ENCODE measurements around the gene PARP1. TPM values are rescaled to one million over a fixed set of nuclear protein-coding genes. Genes with fewer than 3 reads are reported as not detected.

Gene PARP1
- total RNA-seq, 2 experiments from 2014 or later = 237 to 242 TPM

DNA sequence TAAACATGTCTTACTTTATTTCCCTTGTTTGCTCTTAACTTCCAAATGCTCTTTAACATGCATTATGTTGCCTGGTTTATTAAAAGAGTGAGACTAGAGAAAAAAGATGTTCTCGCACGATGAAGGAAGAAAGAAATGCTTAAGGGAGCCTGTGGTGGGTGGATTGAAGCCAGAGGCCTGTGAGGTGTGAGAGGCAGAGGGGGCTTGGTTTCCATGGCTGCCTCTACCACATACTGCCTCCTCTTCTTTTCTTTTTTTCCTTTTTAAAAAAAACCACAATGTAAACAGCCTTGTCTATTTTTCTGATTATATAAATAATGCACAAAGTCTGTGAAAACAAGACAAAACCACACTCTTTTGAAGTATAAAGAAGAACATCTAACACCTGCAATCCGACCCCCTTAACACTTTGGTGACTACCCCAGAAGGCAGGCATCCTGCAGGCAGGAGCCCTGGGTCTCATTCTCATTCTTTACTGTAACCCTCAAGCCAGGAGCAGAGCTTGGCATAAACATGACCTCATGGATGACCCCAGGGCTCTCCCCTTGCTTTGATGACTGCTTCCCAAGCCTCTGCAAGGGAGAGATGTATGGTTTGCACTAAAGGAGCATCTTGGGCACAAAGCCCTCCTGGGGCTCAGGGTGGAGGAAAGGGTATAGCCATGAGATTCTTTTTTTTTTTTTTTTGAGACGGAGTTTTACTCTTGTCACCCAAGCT is 10.1 kb upstream of the PARP1 start:
- ChIA-PET CTCF (interaction anchor here (0.7 kb wide), 1 partner anchor 10 kb away, joined by 5 read pairs; the partner anchor contains the start of gene PARP1), POLR2A (no interaction called here)
- Mint-ChIP-seq H3K4me3 (no peak overlapping the region), H3K27me3 (no peaks in the 10 kb centered on the region), H3K9me3 (ENCODE audit: low read depth) (no peaks in the 10 kb centered on the region), H3K27ac (no peak overlapping the region), H3K4me1 (peaks cover 3% of the 10 kb centered on the region), H3K36me3 (ENCODE audit: low read depth) (no peaks in the 10 kb centered on the region)
- DNase-seq (no peak), ATAC-seq (no peak)
- intact Hi-C loops (cut with DNase I, micrococcal nuclease) = no loop called here

GRCh38 chr1:226417350-226417749 is 9.5 kb upstream of the PARP1 start:
- CTCF ChIA-PET = interaction anchor here (0.7 to 2.0 kb wide), 3 partner anchors 10 to 252 kb away, joined by 3 to 13 read pairs (median 3); partner anchors contain the start of gene PARP1
- H3K4me3 Mint-ChIP-seq = no peak overlapping the region
- H3K9me3 Mint-ChIP-seq (ENCODE audit: low read depth) = no peaks in the 10 kb centered on the region
- ATAC-seq (no peak), DNase-seq (no peak)
- H3K27me3 Mint-ChIP-seq = no peaks in the 10 kb centered on the region
- H3K27ac Mint-ChIP-seq = no peak overlapping the region
- intact Hi-C loops (cut with DNase I, micrococcal nuclease) = no loop called here
- POLR2A ChIA-PET = interaction anchor here (0.5 kb wide), 1 partner anchor 118 kb away, joined by 10 read pairs; no protein-coding TSS in a partner anchor
- H3K36me3 Mint-ChIP-seq (ENCODE audit: low read depth) = no peaks in the 10 kb centered on the region
- peaks cover 3% of the 10 kb centered on the region for H3K4me1 Mint-ChIP-seq

GRCh38 chr1:226414098-226414698 is 6.3 kb upstream of the PARP1 start:
- no peak for DNase-seq
- Mint-ChIP-seq H3K36me3 (ENCODE audit: low read depth) (no peaks in the 10 kb centered on the region), H3K9me3 (ENCODE audit: low read depth) (no peaks in the 10 kb centered on the region), H3K4me1 (peaks cover 3% of the 10 kb centered on the region), H3K27me3 (no peaks in the 10 kb centered on the region), H3K27ac (no peak overlapping the region), H3K4me3 (no peak overlapping the region)
- intact Hi-C loops (cut with DNase I, micrococcal nuclease) = no loop called here
- POLR2A ChIA-PET = no interaction called here
- CTCF ChIA-PET = no interaction called here
- ATAC-seq = no peak

DNA sequence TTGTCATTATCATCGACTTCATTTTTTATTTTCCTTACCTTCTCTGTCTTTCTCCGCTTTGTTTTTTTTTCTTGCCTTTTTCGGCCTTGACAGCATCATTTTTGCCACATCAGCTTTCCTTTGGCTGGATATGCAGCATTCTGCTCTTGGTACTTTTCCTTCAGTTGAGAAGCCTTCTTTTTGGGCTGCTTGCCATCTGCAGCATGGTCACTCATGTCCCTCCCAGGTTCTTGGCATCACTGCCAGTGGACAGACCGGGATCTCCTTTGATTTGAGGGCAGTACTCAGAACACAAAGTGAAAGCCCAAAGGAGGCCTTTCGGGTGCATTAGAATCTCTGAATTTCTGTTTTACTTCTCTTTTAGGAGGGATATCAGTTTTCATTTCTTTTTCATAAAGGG is 3.7 kb upstream of the PARP1 start:
- no peak overlapping the region for H3K27ac Mint-ChIP-seq
- DNase-seq (no peak), ATAC-seq (no peak)
- intact Hi-C loops (cut with DNase I, micrococcal nuclease) = no loop called here
- H3K9me3 Mint-ChIP-seq (ENCODE audit: low read depth) = no peaks in the 10 kb centered on the region
- no peak overlapping the region for H3K4me3 Mint-ChIP-seq
- ChIA-PET POLR2A (no interaction called here), CTCF (no interaction called here)
- H3K27me3 Mint-ChIP-seq = no peaks in the 10 kb centered on the region
- peaks cover 8% of the 10 kb centered on the region for H3K4me1 Mint-ChIP-seq
- H3K36me3 Mint-ChIP-seq (ENCODE audit: low read depth) = peaks cover 2% of the 10 kb centered on the region

- CTCF ChIA-PET = no interaction called here
- DNase-seq (no peak), ATAC-seq (no peak)
- Mint-ChIP-seq H3K9me3 (ENCODE audit: low read depth) (no peaks in the 10 kb centered on the region), H3K27ac (no peak overlapping the region), H3K27me3 (no peaks in the 10 kb centered on the region), H3K36me3 (ENCODE audit: low read depth) (peaks cover 7% of the 10 kb centered on the region), H3K4me1 (peaks cover 13% of the 10 kb centered on the region), H3K4me3 (no peak overlapping the region)
- POLR2A ChIA-PET = no interaction called here
- intact Hi-C loops (cut with DNase I, micrococcal nuclease) = no loop called here
These were observed 3.1 kb upstream of the PARP1 start for GRCh38 chr1:226410958-226411357.

GRCh38 chr1:226409392-226409791 is 1.5 kb upstream of the PARP1 start:
- DNase-seq (no peak), ATAC-seq (no peak)
- Mint-ChIP-seq H3K9me3 (ENCODE audit: low read depth) (no peaks in the 10 kb centered on the region), H3K4me3 (no peak overlapping the region), H3K4me1 (peaks cover 28% of the 10 kb centered on the region), H3K27me3 (no peaks in the 10 kb centered on the region), H3K36me3 (ENCODE audit: low read depth) (peaks cover 10% of the 10 kb centered on the region), H3K27ac (no peak overlapping the region)
- intact Hi-C loops (cut with DNase I, micrococcal nuclease) = loop anchor here (5.0 to 10.0 kb wide), 8 partner anchors 222 to 1755 kb away; partner anchors contain the start of genes ACBD3 (in 1 of the 2), C1orf35 (in 1 of the 2), H3-3A (in 1 of the 2) and IBA57 (in 1 of the 2)
- ChIA-PET POLR2A (no interaction called here), CTCF (interaction anchor here (0.7 to 3.2 kb wide), 5 partner anchors 7 to 99 kb away, joined by 3 to 17 read pairs (median 10); no protein-coding TSS in a partner anchor)

DNA sequence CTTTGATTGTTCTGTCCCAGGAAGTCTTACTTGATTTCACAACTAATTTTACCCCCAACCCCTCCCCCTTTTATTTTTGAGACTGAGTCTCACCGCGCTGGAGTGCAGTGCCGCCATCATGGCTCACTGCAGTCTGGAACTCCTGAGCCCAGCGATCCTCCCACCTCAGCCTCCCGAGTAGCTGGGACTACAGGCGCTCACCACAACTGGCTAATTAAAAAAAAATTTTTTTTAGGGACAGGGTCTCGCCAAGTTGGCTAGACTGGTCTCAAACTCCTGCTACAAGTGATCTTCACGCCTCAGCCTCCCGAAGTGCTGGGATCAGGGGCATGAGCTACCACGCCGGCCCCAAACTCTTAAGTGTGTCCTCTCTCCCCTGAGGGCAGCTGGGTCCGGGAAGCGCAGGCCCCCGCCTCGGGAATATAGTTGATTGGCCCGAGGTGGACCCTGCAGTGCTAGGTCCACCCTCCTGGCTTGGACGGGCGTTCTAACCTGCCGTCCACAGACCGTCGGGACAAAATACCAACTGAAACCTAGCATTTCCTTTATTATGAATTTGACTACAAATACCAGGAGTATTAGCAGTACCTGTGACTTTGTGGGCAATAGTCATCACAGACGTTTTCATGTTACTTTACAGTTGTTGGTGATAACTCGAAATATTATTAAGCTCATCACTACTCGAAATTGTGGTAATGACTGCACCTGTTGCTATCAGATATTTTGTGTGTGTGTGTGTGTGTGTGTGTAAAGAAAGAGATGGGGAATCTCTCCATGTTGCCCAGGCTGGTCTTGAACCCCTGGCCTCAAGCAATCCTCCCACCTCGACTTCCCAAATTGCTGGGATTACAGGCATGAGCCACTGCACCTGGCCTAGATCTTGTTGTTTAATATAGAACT is 642 bp upstream of the PARP1 start:
- intact Hi-C loops (cut with DNase I, micrococcal nuclease) = loop anchor here (1.0 to 10.0 kb wide), 11 partner anchors 17 to 1756 kb away; partner anchors contain the start of genes ACBD3 (in 1 of the 2), C1orf35 (in 1 of the 2), COQ8A (in 1 of the 2) and H3-3A (in 1 of the 2)
- Mint-ChIP-seq H3K27ac (peak overlapping the region; percentile 83), H3K9me3 (ENCODE audit: low read depth) (no peaks in the 10 kb centered on the region), H3K36me3 (ENCODE audit: low read depth) (peaks cover 10% of the 10 kb centered on the region), H3K27me3 (no peaks in the 10 kb centered on the region), H3K4me1 (peaks cover 36% of the 10 kb centered on the region), H3K4me3 (peak overlapping the region; percentile 88)
- CTCF ChIA-PET = interaction anchor here (0.6 to 3.2 kb wide), 24 partner anchors 8 to 388 kb away, joined by 3 to 18 read pairs (median 4); partner anchors contain the start of genes ACBD3 and LIN9
- POLR2A ChIA-PET = interaction anchor here (0.6 to 1.3 kb wide), 7 partner anchors 17 to 1155 kb away, joined by 3 to 7 read pairs (median 3); partner anchors contain the start of genes LIN9 and ZNF678
- ATAC-seq = no peak
- no peak for DNase-seq

- ChIA-PET POLR2A (interaction anchor here (0.6 kb wide), 1 partner anchor 1421 kb away, joined by 5 read pairs; no protein-coding TSS in a partner anchor), CTCF (interaction anchor here (0.6 to 3.2 kb wide), 17 partner anchors 9 to 794 kb away, joined by 3 to 18 read pairs (median 4); partner anchors contain the start of gene LIN9)
- intact Hi-C loops (cut with DNase I, micrococcal nuclease) = loop anchor here (2.0 to 10.0 kb wide), 11 partner anchors 38 to 1758 kb away; partner anchors contain the start of genes H3-3A (in 2 of the 2), ACBD3 (in 1 of the 2), C1orf35 (in 1 of the 2) and IBA57 (in 1 of the 2)
- DNase-seq (no peak), ATAC-seq (peak; percentile 0)
- H3K27me3 Mint-ChIP-seq = no peaks in the 10 kb centered on the region
- peak overlapping the region; percentile 88 for H3K4me3 Mint-ChIP-seq
- peak overlapping the region; percentile 93 for H3K27ac Mint-ChIP-seq
- H3K36me3 Mint-ChIP-seq (ENCODE audit: low read depth) = peaks cover 13% of the 10 kb centered on the region
- H3K9me3 Mint-ChIP-seq (ENCODE audit: low read depth) = no peaks in the 10 kb centered on the region
- peaks cover 47% of the 10 kb centered on the region for H3K4me1 Mint-ChIP-seq
These were observed 745 bp downstream of the PARP1 start for GRCh38 chr1:226407199-226407496.

DNA sequence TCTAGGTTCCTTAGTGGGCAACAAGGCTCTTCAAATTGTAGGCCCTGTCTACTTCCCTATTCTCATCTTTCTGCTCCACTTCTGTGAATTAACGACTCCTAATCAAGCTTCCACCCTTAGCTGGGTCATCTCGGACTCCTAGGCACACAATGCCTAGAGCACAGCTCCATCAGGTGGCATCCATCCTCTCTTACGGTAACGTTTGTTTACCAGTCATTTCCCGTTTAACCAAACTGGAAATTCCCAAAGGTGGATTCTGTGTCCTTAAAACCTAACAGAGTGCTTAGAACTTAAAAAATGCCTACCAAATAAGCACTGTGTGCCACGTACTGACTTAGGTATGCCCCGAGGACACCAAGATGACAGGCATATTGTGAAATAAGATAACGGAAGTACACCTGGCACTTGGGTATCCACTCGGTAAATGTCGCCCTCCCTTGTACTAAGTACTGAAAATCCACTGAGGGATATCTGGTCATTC is 1.5 kb downstream of the PARP1 start:
- ChIA-PET POLR2A (interaction anchor here (0.6 kb wide), 1 partner anchor 19 kb away, joined by 4 read pairs; no protein-coding TSS in a partner anchor), CTCF (interaction anchor here (0.6 to 3.2 kb wide), 7 partner anchors 10 to 795 kb away, joined by 3 to 18 read pairs (median 4); no protein-coding TSS in a partner anchor)
- H3K36me3 Mint-ChIP-seq (ENCODE audit: low read depth) = peaks cover 19% of the 10 kb centered on the region
- intact Hi-C loops (cut with DNase I, micrococcal nuclease) = loop anchor here (1.0 to 10.0 kb wide), 12 partner anchors 38 to 1758 kb away; partner anchors contain the start of genes H3-3A (in 2 of the 2), ACBD3 (in 1 of the 2), C1orf35 (in 1 of the 2) and IBA57 (in 1 of the 2)
- H3K4me1 Mint-ChIP-seq = peaks cover 49% of the 10 kb centered on the region
- H3K27ac Mint-ChIP-seq = peak overlapping the region; percentile 93
- ATAC-seq = peak; percentile 18
- H3K4me3 Mint-ChIP-seq = peak overlapping the region; percentile 88
- no peaks in the 10 kb centered on the region for H3K27me3 Mint-ChIP-seq
- no peaks in the 10 kb centered on the region for H3K9me3 Mint-ChIP-seq (ENCODE audit: low read depth)
- peak; percentile 26 for DNase-seq

GRCh38 chr1:226405411-226405988 is 2.4 kb downstream of the PARP1 start:
- peak overlapping the region; percentile 67 for H3K27ac Mint-ChIP-seq
- ATAC-seq (no peak), DNase-seq (peak; percentile 54)
- ChIA-PET CTCF (interaction anchor here (0.6 to 1.9 kb wide), 3 partner anchors 95 to 489 kb away, joined by 3 to 11 read pairs (median 4); no protein-coding TSS in a partner anchor), POLR2A (no interaction called here)
- H3K4me3 Mint-ChIP-seq = peak overlapping the region; percentile 88
- H3K27me3 Mint-ChIP-seq = no peaks in the 10 kb centered on the region
- H3K9me3 Mint-ChIP-seq (ENCODE audit: low read depth) = no peaks in the 10 kb centered on the region
- H3K36me3 Mint-ChIP-seq (ENCODE audit: low read depth) = peaks cover 27% of the 10 kb centered on the region
- intact Hi-C loops (cut with DNase I, micrococcal nuclease) = loop anchor here (5.0 to 10.0 kb wide), 8 partner anchors 218 to 1759 kb away; partner anchors contain the start of genes ACBD3 (in 1 of the 2), C1orf35 (in 1 of the 2), H3-3A (in 1 of the 2) and IBA57 (in 1 of the 2)
- H3K4me1 Mint-ChIP-seq = peaks cover 55% of the 10 kb centered on the region

Data from activated CD4-positive, alpha-beta T cell treated with anti-CD3 and anti-CD28 coated beads for 36 hours (primary cell).